Measurements from ENCODE around the gene NECAB2. TPM values are rescaled to one million over a fixed set of nuclear protein-coding genes. Genes with fewer than 3 reads are reported as not detected.

Gene NECAB2
- total RNA-seq, 2 experiments from 2014 or later = not detected

DNA sequence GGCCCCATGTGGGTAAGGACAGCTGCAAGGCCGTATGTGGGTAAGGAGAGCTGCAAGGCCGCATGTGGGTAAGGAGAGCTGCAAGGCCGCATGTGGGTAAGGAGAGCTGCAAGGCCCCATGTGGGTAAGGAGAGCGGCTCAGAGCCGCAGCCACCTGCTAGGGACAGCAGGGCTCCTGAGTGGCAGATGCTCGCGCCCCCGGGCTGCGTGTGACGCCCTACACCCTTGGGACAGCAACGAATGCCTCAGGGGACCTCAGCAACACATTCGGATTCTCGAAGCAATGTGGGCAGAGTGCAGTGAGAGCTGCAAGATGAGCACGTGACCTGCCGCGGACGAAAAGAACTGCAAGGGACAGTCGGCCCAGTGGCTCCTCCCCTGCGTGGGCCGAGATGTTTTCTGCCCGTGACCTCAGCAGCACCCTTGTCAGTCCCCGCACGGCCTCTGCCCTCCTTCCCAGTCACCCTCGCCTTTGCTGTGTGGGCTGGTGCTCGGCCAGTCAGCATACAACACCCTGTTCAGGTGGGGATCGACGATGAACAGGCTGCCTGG, 84.1 kb downstream of the NECAB2 start:
- no peak for DNase-seq
- Mint-ChIP-seq H3K9me3 (ENCODE audit: low read depth) (no peaks in the 10 kb centered on the region), H3K27me3 (no peaks in the 10 kb centered on the region), H3K27ac (no peak overlapping the region), H3K4me1 (no peaks in the 10 kb centered on the region), H3K36me3 (peaks cover 13% of the 10 kb centered on the region), H3K4me3 (no peak overlapping the region)
- CTCF ChIA-PET = no interaction called here
- ATAC-seq = no peak

Other genes starting within 250 kb of the NECAB2 start
- gene HSBP1, start 160.3 kb upstream of the NECAB2 start, total RNA-seq = 10 to 100 TPM; 56.5 to 72.8 TPM
- 1 to 10 TPM; 5.3 to 5.7 TPM for gene MLYCD, start 69.1 kb upstream of the NECAB2 start, total RNA-seq
- under 1 TPM; 0.21 to 0.93 TPM for gene OSGIN1, start 15.0 kb upstream of the NECAB2 start, total RNA-seq
- not detected for gene SLC38A8, start 74.6 kb downstream of the NECAB2 start, total RNA-seq
- gene MBTPS1, start 148.7 kb downstream of the NECAB2 start, total RNA-seq = 10 to 100 TPM; 56.1 to 57.8 TPM
- gene HSDL1, start 176.9 kb downstream of the NECAB2 start, total RNA-seq = 10 to 100 TPM; 10.4 to 17.2 TPM
- not detected for gene DNAAF1, start 177.1 kb downstream of the NECAB2 start, total RNA-seq
- 10 to 100 TPM; 52.7 to 58.1 TPM for gene TAF1C, start 218.8 kb downstream of the NECAB2 start, total RNA-seq
- not detected for gene ADAD2, start 222.9 kb downstream of the NECAB2 start, total RNA-seq